Measurements from ENCODE around the gene RPL35A.
"Not testable (repeated sequence)": the region's sequence is repeated elsewhere in the genome, so short reads cannot be mapped to it uniquely, and the experiment has no call there.

The RPL35A gene

GRCh38 chr3:197960694-197961581 lies 10.9 kb downstream of the RPL35A start:
- Histone ChIP-seq H3K4me3 (replicated peaks; ENCODE audit: low read depth, low read length) (peak overlapping the region; percentile 80), H3K36me3 (ENCODE audit: control insufficient read depth, insufficient read depth, low read length) (peaks cover 5% of the 10 kb centered on the region), H3K27me3 (replicated peaks; ENCODE audit: control insufficient read depth, insufficient read depth, low read length) (no peaks in the 10 kb centered on the region)
- no peak for DNase-seq (ENCODE audit: extremely low read depth, insufficient read length)
- no peak for TF ChIP-seq CTCF (IDR thresholded peaks at IDR 0.05; ENCODE audit: insufficient read depth, low read length, poor library complexity, severe bottlenecking)

GRCh38 chr3:197961582-197961945 lies 11.6 kb downstream of the RPL35A start:
- Histone ChIP-seq H3K4me3 (replicated peaks; ENCODE audit: low read depth, low read length) (no peak overlapping the region), H3K27me3 (replicated peaks; ENCODE audit: control insufficient read depth, insufficient read depth, low read length) (no peaks in the 10 kb centered on the region), H3K36me3 (ENCODE audit: control insufficient read depth, insufficient read depth, low read length) (no peaks in the 10 kb centered on the region; the same call in 1 of the 2 replicates)
- no peak for TF ChIP-seq CTCF (IDR thresholded peaks at IDR 0.05; ENCODE audit: insufficient read depth, low read length, poor library complexity, severe bottlenecking)
- DNase-seq (ENCODE audit: extremely low read depth, insufficient read length), result no peak

- DNase-seq (ENCODE audit: extremely low read depth, insufficient read length), result no peak
- no peak for TF ChIP-seq CTCF (IDR thresholded peaks at IDR 0.05; ENCODE audit: insufficient read depth, low read length, poor library complexity, severe bottlenecking)
- no peaks in the 10 kb centered on the region for H3K27me3 ChIP-seq (replicated peaks; ENCODE audit: control insufficient read depth, insufficient read depth, low read length)
- no peaks in the 10 kb centered on the region for H3K36me3 ChIP-seq (ENCODE audit: control insufficient read depth, insufficient read depth, low read length)
- no peak overlapping the region for H3K4me3 ChIP-seq (replicated peaks; ENCODE audit: low read depth, low read length)
These were observed 13.1 kb downstream of the RPL35A start for GRCh38 chr3:197963019-197963637.

GRCh38 chr3:197967337-197967989 lies 17.5 kb downstream of the RPL35A start:
- not testable (repeated sequence) for H3K36me3 ChIP-seq (ENCODE audit: control insufficient read depth, insufficient read depth, low read length); H3K4me3 ChIP-seq (replicated peaks; ENCODE audit: low read depth, low read length); DNase-seq (ENCODE audit: extremely low read depth, insufficient read length); H3K27me3 ChIP-seq (replicated peaks; ENCODE audit: control insufficient read depth, insufficient read depth, low read length)

GRCh38 chr3:197970588-197970987 lies 20.6 kb downstream of the RPL35A start:
- Histone ChIP-seq H3K27me3 (replicated peaks; ENCODE audit: control insufficient read depth, insufficient read depth, low read length) (no peaks in the 10 kb centered on the region), H3K4me3 (replicated peaks; ENCODE audit: low read depth, low read length) (no peak overlapping the region), H3K36me3 (ENCODE audit: control insufficient read depth, insufficient read depth, low read length) (no peaks in the 10 kb centered on the region)
- TF ChIP-seq CTCF (IDR thresholded peaks at IDR 0.05; ENCODE audit: insufficient read depth, low read length, poor library complexity, severe bottlenecking), result no peak
- DNase-seq (ENCODE audit: extremely low read depth, insufficient read length), result no peak

- Histone ChIP-seq H3K36me3 (ENCODE audit: control insufficient read depth, insufficient read depth, low read length) (no peaks in the 10 kb centered on the region), H3K4me3 (replicated peaks; ENCODE audit: low read depth, low read length) (no peak overlapping the region), H3K27me3 (replicated peaks; ENCODE audit: control insufficient read depth, insufficient read depth, low read length) (no peaks in the 10 kb centered on the region)
- TF ChIP-seq CTCF (IDR thresholded peaks at IDR 0.05; ENCODE audit: insufficient read depth, low read length, poor library complexity, severe bottlenecking), result no peak
- no peak for DNase-seq (ENCODE audit: extremely low read depth, insufficient read length)
These were observed 24.0 kb downstream of the RPL35A start for GRCh38 chr3:197974016-197974415.
